Mesendoderm (in vitro differentiated cells): ENCODE data around the gene KLHL9.
"Not testable (repeated sequence)": the region's sequence is repeated elsewhere in the genome, so short reads cannot be mapped to it uniquely, and the experiment has no call there.

ENCODE experiments used
- DNase-seq: peaks from one replicate; pipeline ENCODE4 v3.0.0; 2013
- H2AK5ac ChIP-seq: 2 replicates; pipeline ENCODE4 v1.6.1; 2013; ENCODE audit warnings: low read length, inconsistent platforms
- H2BK120ac ChIP-seq: 2 replicates; pipeline ENCODE4 v1.6.1; 2013; ENCODE audit warnings: low read depth, mild to moderate bottlenecking, low read length, moderate library complexity, mixed read lengths
- H2BK15ac ChIP-seq: replicated peaks from 2 replicates; pipeline ENCODE4 v1.6.1; 2013; ENCODE audit warnings: low read depth, mild to moderate bottlenecking, moderate library complexity
- H2BK5ac ChIP-seq: 2 replicates; pipeline ENCODE4 v1.6.1; 2013; ENCODE audit warnings: low read length, inconsistent platforms
- H3K18ac ChIP-seq: 2 replicates; pipeline ENCODE4 v1.6.1; 2013; ENCODE audit warnings: mild to moderate bottlenecking, low read length, mixed read lengths
- H3K23ac ChIP-seq: one replicate; pipeline ENCODE4 v1.6.1; 2013; ENCODE audit warnings: low read length
- H3K27ac ChIP-seq: 2 replicates; pipeline ENCODE4 v1.5.1; 2013; ENCODE audit warnings: low read depth, mild to moderate bottlenecking, inconsistent platforms, low read length, moderate library complexity
- H3K27me3 ChIP-seq: 2 replicates; pipeline ENCODE4 v1.6.1; 2013; ENCODE audit warnings: low read length, control low read depth, mild to moderate bottlenecking, inconsistent platforms; ENCODE audit not compliant: insufficient read depth, poor library complexity
- H3K36me3 ChIP-seq: 2 replicates; pipeline ENCODE4 v1.6.1; 2013; ENCODE audit warnings: low read length, inconsistent platforms; ENCODE audit not compliant: control insufficient read depth, insufficient read depth
- H3K4ac ChIP-seq: one replicate; pipeline ENCODE4 v1.6.1; 2013; ENCODE audit warnings: low read depth, mild to moderate bottlenecking, low read length, moderate library complexity
- H3K4me1 ChIP-seq: 2 replicates; pipeline ENCODE4 v1.6.1; 2013; ENCODE audit warnings: low read depth, low read length, inconsistent platforms; ENCODE audit not compliant: control insufficient read depth
- H3K4me2 ChIP-seq: 2 replicates; pipeline ENCODE4 v1.6.1; 2013; ENCODE audit warnings: low read length
- H3K4me3 ChIP-seq: 2 replicates; pipeline ENCODE4 v1.5.1; 2013; ENCODE audit warnings: mild to moderate bottlenecking, low read length
- H3K56ac ChIP-seq: one replicate; pipeline ENCODE4 v1.6.1; 2013; ENCODE audit warnings: low read length
- H3K79me1 ChIP-seq: 2 replicates; pipeline ENCODE4 v1.6.1; 2013; ENCODE audit warnings: low read length, inconsistent platforms
- H3K79me2 ChIP-seq: 2 replicates; pipeline ENCODE4 v1.6.1; 2013; ENCODE audit warnings: mild to moderate bottlenecking, low read length; ENCODE audit not compliant: control insufficient read depth, insufficient read depth
- H3K9ac ChIP-seq: 2 replicates; pipeline ENCODE4 v1.6.1; 2013; ENCODE audit warnings: low read length, inconsistent platforms
- H4K5ac ChIP-seq: one replicate; pipeline ENCODE4 v1.6.1; 2013; ENCODE audit warnings: low read length
- H4K8ac ChIP-seq: one replicate; pipeline ENCODE4 v1.6.1; 2013; ENCODE audit warnings: low read depth, mild to moderate bottlenecking, control low read depth, low read length, moderate library complexity
- WGBS: extraction: QIAGEN DNeasy Blood & Tissue Kit; methylation state at CpG from one replicate; pipeline ENCODE4 v1.1.7; 2013; ENCODE audit warnings: low lambda C conversion rate, missing lambda C conversion rate; ENCODE audit not compliant: insufficient coverage; ENCODE audit errors: extremely low coverage; 5-methylcytosine and 5-hydroxymethylcytosine counted together

Gene KLHL9

GRCh38 chr9:21367169-21367568 lies 32.0 kb upstream of the KLHL9 start:
- not testable (repeated sequence) for H3K36me3 ChIP-seq, H3K4me2 ChIP-seq, H2AK5ac ChIP-seq, H2BK120ac ChIP-seq, H3K79me1 ChIP-seq, H3K23ac ChIP-seq, H3K18ac ChIP-seq, H3K4me1 ChIP-seq, H3K27ac ChIP-seq, H3K27me3 ChIP-seq, H3K79me2 ChIP-seq, DNase-seq, H3K9ac ChIP-seq, H3K4me3 ChIP-seq, H2BK15ac ChIP-seq, H2BK5ac ChIP-seq, H3K4ac ChIP-seq, H4K8ac ChIP-seq, H3K56ac ChIP-seq, H4K5ac ChIP-seq
- no CpG with 5 or more reads among the region's 2 CpGs for WGBS

- Histone ChIP-seq H3K4me1 (no peaks in the 10 kb centered on the region), H3K4me3 (no peak overlapping the region), H4K8ac (no peak overlapping the region), H4K5ac (no peak overlapping the region), H3K9ac (no peak overlapping the region), H2AK5ac (no peak overlapping the region), H3K79me1 (no peaks in the 10 kb centered on the region), H3K4ac (no peak overlapping the region), H2BK120ac (no peak overlapping the region), H3K36me3 (no peaks in the 10 kb centered on the region), H2BK15ac (no peak overlapping the region), H2BK5ac (no peak overlapping the region), H3K27ac (no peak overlapping the region), H3K4me2 (no peak overlapping the region), H3K27me3 (no peaks in the 10 kb centered on the region), H3K23ac (no peak overlapping the region), H3K56ac (no peak overlapping the region), H3K79me2 (no peaks in the 10 kb centered on the region), H3K18ac (no peak overlapping the region)
- no peak for DNase-seq
- WGBS = no CpG with 5 or more reads among the region's 8 CpGs
Measured at GRCh38 chr9:21362287-21362686, 27.1 kb upstream of the KLHL9 start.

- DNase-seq = no peak
- Histone ChIP-seq H3K4me3 (no peak overlapping the region), H4K8ac (no peak overlapping the region), H3K36me3 (no peaks in the 10 kb centered on the region), H3K56ac (no peak overlapping the region), H3K79me2 (no peaks in the 10 kb centered on the region), H3K18ac (no peak overlapping the region), H3K4me2 (no peak overlapping the region), H3K23ac (no peak overlapping the region), H3K27ac (no peak overlapping the region), H2AK5ac (no peak overlapping the region), H2BK15ac (no peak overlapping the region), H3K27me3 (no peaks in the 10 kb centered on the region), H3K9ac (no peak overlapping the region), H3K4ac (no peak overlapping the region), H4K5ac (no peak overlapping the region), H2BK120ac (no peak overlapping the region), H2BK5ac (no peak overlapping the region), H3K79me1 (no peaks in the 10 kb centered on the region), H3K4me1 (no peaks in the 10 kb centered on the region)
- WGBS = no CpG with 5 or more reads among the region's 7 CpGs
Measured at GRCh38 chr9:21357479-21358460, 22.6 kb upstream of the KLHL9 start.

- Histone ChIP-seq H2BK15ac (no peak within 1 kb of the TSS), H3K4me2 (no peak within 1 kb of the TSS), H3K79me1 (no peaks in the 10 kb centered on the region), H3K4me3 (no peak within 1 kb of the TSS), H4K5ac (no peak within 1 kb of the TSS), H3K79me2 (no peaks in the 10 kb centered on the region), H2BK120ac (no peak within 1 kb of the TSS), H2AK5ac (no peak within 1 kb of the TSS), H3K9ac (no peak within 1 kb of the TSS), H3K4ac (no peak within 1 kb of the TSS), H3K4me1 (no peaks in the 10 kb centered on the region), H3K27ac (no peak within 1 kb of the TSS), H4K8ac (no peak within 1 kb of the TSS), H3K18ac (no peak within 1 kb of the TSS), H2BK5ac (no peak within 1 kb of the TSS), H3K23ac (no peak within 1 kb of the TSS), H3K27me3 (no peaks in the 10 kb centered on the region), H3K56ac (no peak within 1 kb of the TSS), H3K36me3 (no peaks in the 10 kb centered on the region)
- WGBS = no CpG with 5 or more reads among the region's 1 CpG
- no peak for DNase-seq
Measured at GRCh38 chr9:21350787-21351186, 15.6 kb upstream of the KLHL9 start, which contains the start of gene IFNA6. IFNA6 (minus strand) TSS chr9:21350887; CDS start chr9:21350887, 0 bp downstream.

- no peak overlapping the region for H3K4me2 ChIP-seq
- no peaks in the 10 kb centered on the region for H3K27me3 ChIP-seq
- no peak for DNase-seq
- H3K18ac ChIP-seq = no peak overlapping the region
- H4K5ac ChIP-seq = no peak overlapping the region
- H3K79me1 ChIP-seq = no peaks in the 10 kb centered on the region
- H3K56ac ChIP-seq = no peak overlapping the region
- H2BK120ac ChIP-seq = no peak overlapping the region
- WGBS = no CpG with 5 or more reads among the region's 3 CpGs
- H3K4me3 ChIP-seq = no peak overlapping the region
- no peak overlapping the region for H3K27ac ChIP-seq
- no peak overlapping the region for H2AK5ac ChIP-seq
- H4K8ac ChIP-seq = no peak overlapping the region
- H2BK15ac ChIP-seq = no peak overlapping the region
- H3K36me3 ChIP-seq = no peaks in the 10 kb centered on the region
- no peaks in the 10 kb centered on the region for H3K4me1 ChIP-seq
- no peak overlapping the region for H2BK5ac ChIP-seq
- H3K23ac ChIP-seq = no peak overlapping the region
- H3K9ac ChIP-seq = no peak overlapping the region
- H3K79me2 ChIP-seq = no peaks in the 10 kb centered on the region
- H3K4ac ChIP-seq = no peak overlapping the region
Measured at GRCh38 chr9:21348430-21348970, 13.3 kb upstream of the KLHL9 start.
